WERI-Rb-1 (cell line): ENCODE measurements around the gene MINPP1.

Source experiments
- DNase-seq: peaks from one replicate; pipeline ENCODE4 v3.0.0-alpha.2; 2020
- H3K27ac ChIP-seq: fragments of 250-450 bp; sonication (Bioruptor Pico); 2 replicates; pipeline ENCODE4 v1.5.1; 2020; ENCODE audit warnings: mild to moderate bottlenecking, moderate library complexity
- H3K27me3 ChIP-seq: fragments of 250-450 bp; sonication (Bioruptor Pico); 2 replicates; pipeline ENCODE4 v1.5.1; 2021; ENCODE audit warnings: mild to moderate bottlenecking, low read depth, moderate library complexity; ENCODE audit not compliant: insufficient read depth, severe bottlenecking
- H3K36me3 ChIP-seq: fragments of 250-450 bp; sonication (Bioruptor Pico); 2 replicates; pipeline ENCODE4 v1.5.1; 2020; ENCODE audit warnings: mild to moderate bottlenecking, moderate library complexity
- H3K4me3 ChIP-seq: 2 replicates; pipeline ENCODE4 v1.5.1; 2011; ENCODE audit warnings: low read depth, mild to moderate bottlenecking, control low read depth, low read length
- H3K9me3 ChIP-seq: fragments of 250-450 bp; sonication (Bioruptor Pico); 2 replicates; pipeline ENCODE4 v1.5.1; 2021; ENCODE audit warnings: mild to moderate bottlenecking, moderate library complexity; ENCODE audit not compliant: severe bottlenecking
- TF ChIP-seq, protein P1 (sequence below): IDR thresholded peaks from 2 replicates; pipeline ENCODE4 v1.5.1; 2011; ENCODE audit warnings: low read depth, mild to moderate bottlenecking, control low read depth, inconsistent platforms, low read length

The MINPP1 gene

DNA sequence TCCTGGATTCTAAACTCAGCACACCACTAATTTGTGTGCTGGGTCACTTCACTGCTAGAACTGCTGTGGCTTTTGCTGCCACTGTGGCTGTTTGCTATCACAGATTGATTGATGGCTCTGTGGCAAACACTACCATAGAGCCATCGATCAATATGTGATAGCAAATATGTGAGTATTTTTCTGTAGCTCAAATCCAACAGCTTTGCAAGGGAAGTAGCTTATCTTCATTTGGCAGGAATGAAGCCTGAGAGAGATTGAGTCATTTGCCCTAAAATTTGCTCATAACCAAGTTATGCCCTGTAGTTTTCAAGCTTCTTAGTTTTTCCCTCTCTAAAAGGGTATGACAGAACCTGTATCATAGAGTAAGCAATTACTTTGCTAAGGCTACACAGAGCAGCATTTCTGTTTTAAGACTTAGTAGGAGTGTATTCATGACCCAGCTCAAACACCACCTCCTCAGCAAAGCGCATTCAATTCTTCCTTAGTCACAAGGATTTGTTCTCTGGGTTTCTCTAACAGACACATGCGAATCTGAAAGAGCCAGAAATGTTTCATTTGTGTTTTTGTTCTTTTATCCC lies 43.1 kb downstream of the MINPP1 start:
- no peak overlapping the region for H3K4me3 ChIP-seq

DNA sequence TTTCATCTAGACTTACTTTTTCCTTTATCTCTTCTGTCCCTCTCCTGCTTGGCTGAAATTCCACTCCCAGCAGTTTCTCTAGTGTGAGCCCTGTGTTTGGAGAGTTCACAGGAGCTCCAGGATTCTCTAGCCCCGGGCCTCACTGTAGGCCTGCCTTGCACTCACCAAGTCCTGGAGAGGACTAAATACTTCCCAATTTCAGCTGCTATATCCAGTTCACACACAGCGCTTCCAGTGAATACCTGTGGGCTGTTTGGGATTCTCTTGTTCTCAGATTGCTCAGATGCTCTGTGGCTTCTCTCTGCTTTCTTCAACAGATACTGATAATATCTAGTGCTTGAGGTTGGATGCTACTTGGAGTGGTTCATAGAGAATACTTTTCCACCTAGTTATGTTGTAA lies 46.0 kb downstream of the MINPP1 start:
- Histone ChIP-seq H3K27me3 (no peaks in the 10 kb centered on the region), H3K27ac (no peak overlapping the region), H3K4me3 (no peak overlapping the region), H3K9me3 (no peaks in the 10 kb centered on the region), H3K36me3 (peaks cover 25% of the 10 kb centered on the region)
- no peak for DNase-seq
- TF ChIP-seq, protein P1, sequence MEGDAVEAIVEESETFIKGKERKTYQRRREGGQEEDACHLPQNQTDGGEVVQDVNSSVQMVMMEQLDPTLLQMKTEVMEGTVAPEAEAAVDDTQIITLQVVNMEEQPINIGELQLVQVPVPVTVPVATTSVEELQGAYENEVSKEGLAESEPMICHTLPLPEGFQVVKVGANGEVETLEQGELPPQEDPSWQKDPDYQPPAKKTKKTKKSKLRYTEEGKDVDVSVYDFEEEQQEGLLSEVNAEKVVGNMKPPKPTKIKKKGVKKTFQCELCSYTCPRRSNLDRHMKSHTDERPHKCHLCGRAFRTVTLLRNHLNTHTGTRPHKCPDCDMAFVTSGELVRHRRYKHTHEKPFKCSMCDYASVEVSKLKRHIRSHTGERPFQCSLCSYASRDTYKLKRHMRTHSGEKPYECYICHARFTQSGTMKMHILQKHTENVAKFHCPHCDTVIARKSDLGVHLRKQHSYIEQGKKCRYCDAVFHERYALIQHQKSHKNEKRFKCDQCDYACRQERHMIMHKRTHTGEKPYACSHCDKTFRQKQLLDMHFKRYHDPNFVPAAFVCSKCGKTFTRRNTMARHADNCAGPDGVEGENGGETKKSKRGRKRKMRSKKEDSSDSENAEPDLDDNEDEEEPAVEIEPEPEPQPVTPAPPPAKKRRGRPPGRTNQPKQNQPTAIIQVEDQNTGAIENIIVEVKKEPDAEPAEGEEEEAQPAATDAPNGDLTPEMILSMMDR: no peak

More for the DNA sequence above, 43.1 kb downstream of the MINPP1 start:
- TF ChIP-seq, protein P1: no peak
- H3K27me3 ChIP-seq: no peaks in the 10 kb centered on the region
- no peaks in the 10 kb centered on the region for H3K9me3 ChIP-seq
- no peak for DNase-seq
- no peak overlapping the region for H3K27ac ChIP-seq
- H3K36me3 ChIP-seq: peaks cover 21% of the 10 kb centered on the region

DNA sequence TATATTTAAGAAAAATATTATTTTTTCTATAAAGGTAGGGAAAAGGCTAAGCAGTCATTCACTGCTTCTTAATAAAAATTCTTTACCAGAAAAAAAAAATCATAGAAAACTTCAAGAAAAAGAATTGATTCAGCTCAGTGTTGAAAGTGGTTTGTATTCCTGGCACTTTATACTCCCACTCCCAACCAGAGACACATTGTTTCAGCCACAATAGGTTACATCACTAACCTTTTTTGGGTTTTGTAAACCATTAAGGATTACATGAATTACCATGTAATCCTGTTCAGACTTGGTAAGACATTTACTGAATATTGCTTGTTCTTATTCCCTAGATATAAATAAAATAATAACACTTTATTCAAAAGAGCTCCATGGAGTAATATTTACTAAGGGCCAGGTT lies 46.6 kb downstream of the MINPP1 start:
- Histone ChIP-seq H3K9me3 (no peaks in the 10 kb centered on the region), H3K27me3 (no peaks in the 10 kb centered on the region), H3K27ac (no peak overlapping the region), H3K36me3 (peaks cover 23% of the 10 kb centered on the region), H3K4me3 (no peak overlapping the region)
- DNase-seq: no peak
- TF ChIP-seq, protein P1: no peak

DNA sequence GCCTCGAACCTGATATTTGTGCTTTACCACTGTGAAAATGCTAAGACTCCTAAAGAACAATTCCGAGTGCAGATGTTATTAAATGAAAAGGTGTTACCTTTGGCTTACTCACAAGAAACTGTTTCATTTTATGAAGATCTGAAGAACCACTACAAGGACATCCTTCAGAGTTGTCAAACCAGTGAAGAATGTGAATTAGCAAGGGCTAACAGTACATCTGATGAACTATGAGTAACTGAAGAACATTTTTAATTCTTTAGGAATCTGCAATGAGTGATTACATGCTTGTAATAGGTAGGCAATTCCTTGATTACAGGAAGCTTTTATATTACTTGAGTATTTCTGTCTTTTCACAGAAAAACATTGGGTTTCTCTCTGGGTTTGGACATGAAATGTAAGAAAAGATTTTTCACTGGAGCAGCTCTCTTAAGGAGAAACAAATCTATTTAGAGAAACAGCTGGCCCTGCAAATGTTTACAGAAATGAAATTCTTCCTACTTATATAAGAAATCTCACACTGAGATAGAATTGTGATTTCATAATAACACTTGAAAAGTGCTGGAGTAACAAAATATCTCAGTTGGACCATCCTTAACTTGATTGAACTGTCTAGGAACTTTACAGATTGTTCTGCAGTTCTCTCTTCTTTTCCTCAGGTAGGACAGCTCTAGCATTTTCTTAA lies 47.7 kb downstream of the MINPP1 start:
- H3K4me3 ChIP-seq: no peak overlapping the region
- H3K36me3 ChIP-seq: peaks cover 15% of the 10 kb centered on the region
- no peaks in the 10 kb centered on the region for H3K27me3 ChIP-seq
- DNase-seq: no peak
- TF ChIP-seq, protein P1: no peak
- H3K9me3 ChIP-seq: no peaks in the 10 kb centered on the region
- no peak overlapping the region for H3K27ac ChIP-seq

GRCh38 chr10:87557409-87557808 lies 52.7 kb downstream of the MINPP1 start:
- H3K27ac ChIP-seq: no peak overlapping the region
- H3K36me3 ChIP-seq: peaks cover 10% of the 10 kb centered on the region
- DNase-seq: no peak
- no peaks in the 10 kb centered on the region for H3K27me3 ChIP-seq
- no peak overlapping the region for H3K4me3 ChIP-seq
- H3K9me3 ChIP-seq: no peaks in the 10 kb centered on the region
- TF ChIP-seq, protein P1: no peak
